CD4-positive, alpha-beta T cell treated with Interleukin-17A for 1 hour (primary cell): ENCODE results near the gene LRRC63.

Experiments
- DNase-seq: peaks from one replicate; pipeline ENCODE4 v3.0.0-alpha.2; 2020

LRRC63 gene

GRCh38 chr13:46313432-46314257, 101.9 kb downstream of the LRRC63 start:
- DNase-seq, result peak; percentile 23

GRCh38 chr13:46314587-46314986, 102.9 kb downstream of the LRRC63 start:
- no peak for DNase-seq

GRCh38 chr13:46315036-46315435, 103.3 kb downstream of the LRRC63 start:
- no peak for DNase-seq

- no peak for DNase-seq
Observed at GRCh38 chr13:46315491-46316075, 103.9 kb downstream of the LRRC63 start.

- DNase-seq, result no peak
Observed at GRCh38 chr13:46317120-46317519, 105.4 kb downstream of the LRRC63 start.

- DNase-seq, result no peak
Observed at GRCh38 chr13:46318986-46319385, 107.3 kb downstream of the LRRC63 start.

GRCh38 chr13:46320406-46320805, 108.7 kb downstream of the LRRC63 start:
- no peak for DNase-seq

- DNase-seq, result no peak
Observed at GRCh38 chr13:46320821-46321220, 109.1 kb downstream of the LRRC63 start.

GRCh38 chr13:46321494-46322225, 109.9 kb downstream of the LRRC63 start:
- peak; percentile 78 for DNase-seq

- no peak for DNase-seq
Observed at GRCh38 chr13:46324976-46325375, 113.2 kb downstream of the LRRC63 start.
